H9 (cell line): ENCODE results near the gene RRP36. TPM values are rescaled to one million over a fixed set of nuclear protein-coding genes. Genes with fewer than 3 reads are reported as not detected.

Experiments used
- DNase-seq: peaks from one replicate; pipeline ENCODE4 v3.0.0-alpha.2; 2017
- H2AFZ ChIP-seq: one replicate; pipeline ENCODE4 v1.6.1; 2013; ENCODE audit warnings: mild to moderate bottlenecking, low read length, control low read depth, moderate library complexity
- H2AK5ac ChIP-seq: 2 replicates; pipeline ENCODE4 v1.6.1; 2013; ENCODE audit warnings: low read length, control low read depth, mixed read lengths; ENCODE audit not compliant: insufficient read length
- H2BK120ac ChIP-seq: one replicate; pipeline ENCODE4 v1.6.1; 2013; ENCODE audit warnings: low read depth, mild to moderate bottlenecking, low read length, control low read depth, inconsistent platforms; ENCODE audit not compliant: poor library complexity, severe bottlenecking
- H2BK12ac ChIP-seq: 2 replicates; pipeline ENCODE4 v1.6.1; 2013; ENCODE audit warnings: low read length, control low read depth, mixed read lengths, low read depth; ENCODE audit not compliant: insufficient read length
- H2BK15ac ChIP-seq: 2 replicates; pipeline ENCODE4 v1.6.1; 2013; ENCODE audit warnings: low read depth, low read length, control low read depth
- H2BK20ac ChIP-seq: one replicate; pipeline ENCODE4 v1.6.1; 2013; ENCODE audit warnings: low read depth, mild to moderate bottlenecking, low read length, control low read depth, inconsistent platforms; ENCODE audit not compliant: poor library complexity, severe bottlenecking
- H2BK5ac ChIP-seq: 2 replicates; pipeline ENCODE4 v1.6.1; 2013; ENCODE audit warnings: low read length, control low read depth, mixed read lengths; ENCODE audit not compliant: insufficient read length
- H3K14ac ChIP-seq: 2 replicates; pipeline ENCODE4 v1.6.1; 2013; ENCODE audit warnings: low read length, control low read depth; ENCODE audit not compliant: insufficient read depth
- H3K18ac ChIP-seq: 2 replicates; pipeline ENCODE4 v1.6.1; 2013; ENCODE audit warnings: low read depth, mild to moderate bottlenecking, mixed read lengths, low read length, control low read depth; ENCODE audit not compliant: insufficient read length
- H3K23ac ChIP-seq: 2 replicates; pipeline ENCODE4 v1.6.1; 2013; ENCODE audit warnings: low read length, control low read depth, mixed read lengths, low read depth; ENCODE audit not compliant: insufficient read length
- H3K23me2 ChIP-seq: 2 replicates; pipeline ENCODE4 v1.6.1; 2013; ENCODE audit warnings: low read depth, mild to moderate bottlenecking, mixed read lengths, low read length, control low read depth; ENCODE audit not compliant: insufficient read length, poor library complexity, severe bottlenecking
- H3K27ac ChIP-seq: 2 replicates; pipeline ENCODE4 v1.5.1; 2013; ENCODE audit warnings: low read length, control low read depth, mixed read lengths, low read depth; ENCODE audit not compliant: insufficient read length
- H3K27me3 ChIP-seq: 2 replicates; pipeline ENCODE4 v1.6.1; 2013; ENCODE audit warnings: low read length, control low read depth, inconsistent platforms; ENCODE audit not compliant: insufficient read depth
- H3K4ac ChIP-seq: 2 replicates; pipeline ENCODE4 v1.6.1; 2013; ENCODE audit warnings: low read depth, mild to moderate bottlenecking, control low read depth, inconsistent platforms, low read length, moderate library complexity
- H3K4me1 ChIP-seq: 2 replicates; pipeline ENCODE4 v1.6.1; 2013; ENCODE audit warnings: low read length, control low read depth, inconsistent platforms; ENCODE audit not compliant: insufficient read depth
- H3K4me2 ChIP-seq: 2 replicates; pipeline ENCODE4 v1.6.1; 2013; ENCODE audit warnings: low read length, control low read depth, mixed read lengths; ENCODE audit not compliant: insufficient read length, insufficient read depth
- H3K56ac ChIP-seq: 2 replicates; pipeline ENCODE4 v1.6.1; 2013; ENCODE audit warnings: low read depth, mild to moderate bottlenecking, mixed read lengths, low read length, control low read depth; ENCODE audit not compliant: insufficient read length
- H3K79me1 ChIP-seq: 2 replicates; pipeline ENCODE4 v1.6.1; 2013; ENCODE audit warnings: low read depth, mild to moderate bottlenecking, moderate library complexity, low read length, control low read depth, inconsistent platforms; ENCODE audit not compliant: insufficient read depth, poor library complexity, severe bottlenecking
- H3K79me2 ChIP-seq: 2 replicates; pipeline ENCODE4 v1.6.1; 2013; ENCODE audit warnings: low read length, control low read depth, inconsistent platforms; ENCODE audit not compliant: insufficient read depth
- H3K9ac ChIP-seq: 2 replicates; pipeline ENCODE4 v1.6.1; 2013; ENCODE audit warnings: low read length, control low read depth, mixed read lengths; ENCODE audit not compliant: insufficient read length; ENCODE audit errors: extremely low read depth
- H3K9me3 ChIP-seq: one replicate; pipeline ENCODE4 v1.6.1; 2013; ENCODE audit warnings: low read depth, low read length, inconsistent platforms; ENCODE audit not compliant: control insufficient read depth
- H3T11ph ChIP-seq: one replicate; pipeline ENCODE4 v1.6.1; 2013; ENCODE audit warnings: mild to moderate bottlenecking, low read length, control low read depth, inconsistent platforms
- H4K20me1 ChIP-seq: one replicate; pipeline ENCODE4 v1.6.1; 2013; ENCODE audit not compliant: control insufficient read depth, insufficient read length, insufficient read depth
- H4K5ac ChIP-seq: 2 replicates; pipeline ENCODE4 v1.6.1; 2013; ENCODE audit warnings: low read depth, mild to moderate bottlenecking, mixed read lengths, low read length, control low read depth; ENCODE audit not compliant: insufficient read length
- H4K8ac ChIP-seq: replicated peaks from 2 replicates; pipeline ENCODE4 v1.6.1; 2013; ENCODE audit warnings: low read length, control low read depth, mixed read lengths, low read depth; ENCODE audit not compliant: insufficient read length
- H4K91ac ChIP-seq: 2 replicates; pipeline ENCODE4 v1.6.1; 2013; ENCODE audit warnings: low read depth, mild to moderate bottlenecking, moderate library complexity, mixed read lengths, low read length, control low read depth; ENCODE audit not compliant: insufficient read length
- H3K27ac Mint-ChIP-seq, 3 experiments: 2 replicates in 2 of 3; 3 replicates in 1 of 3; pipeline ENCODE4 v1.8.0; 2020 to 2021; ENCODE audit warnings: mixed read lengths in 3 of 3, mild to moderate bottlenecking in 1 of 3, moderate library complexity in 1 of 3
- H3K27me3 Mint-ChIP-seq: 2 replicates; pipeline ENCODE4 v1.8.0; 2021; ENCODE audit warnings: low read depth, mild to moderate bottlenecking, moderate library complexity, mixed read lengths
- H3K36me3 Mint-ChIP-seq, 3 experiments: 2 replicates in 2 of 3; 3 replicates in 1 of 3; pipeline ENCODE4 v1.8.0; 2020 to 2021; ENCODE audit warnings: low read depth in 3 of 3, mixed read lengths in 3 of 3; ENCODE audit not compliant: insufficient read depth in 1 of 3
- H3K4me1 Mint-ChIP-seq, 2 experiments: 2 replicates each; pipeline ENCODE4 v1.8.0; 2020; ENCODE audit warnings: mixed read lengths in 2 of 2
- H3K4me3 Mint-ChIP-seq, 2 experiments: 2 replicates in 1 of 2; 3 replicates in 1 of 2; pipeline ENCODE4 v1.8.0; 2020 to 2021; ENCODE audit warnings: mild to moderate bottlenecking in 2 of 2, mixed read lengths in 2 of 2, moderate library complexity in 1 of 2
- H3K9me3 Mint-ChIP-seq, 2 experiments: 2 replicates in 1 of 2; 3 replicates in 1 of 2; pipeline ENCODE4 v1.8.0; 2020; ENCODE audit warnings: mild to moderate bottlenecking in 2 of 2, mixed read lengths in 2 of 2, moderate library complexity in 1 of 2
- WGBS: extraction: QIAGEN DNeasy Blood & Tissue Kit; methylation state at CpG from one replicate; pipeline ENCODE4 v1.1.7; 2013; ENCODE audit warnings: missing lambda C conversion rate, low lambda C conversion rate, mixed read lengths; ENCODE audit not compliant: insufficient read length; ENCODE audit errors: extremely low coverage; 5-methylcytosine and 5-hydroxymethylcytosine counted together
- total RNA-seq: library from RNA; stranded (reverse); gene quantifications from 2 replicates; pipeline ENCODE4 v1.2.1, GENCODE V29; 2021
- TF ChIP-seq, protein P1 (sequence below): fragments of 200-600 bp; sonication (generic); conservative IDR thresholded peaks from 3 replicates; pipeline ENCODE4 v1.8.0; 2021; ENCODE audit warnings: antibody characterized with exemption, mild to moderate bottlenecking

The RRP36 gene
- total RNA-seq, 1 experiment from 2014 or later = 117 TPM

DNA sequence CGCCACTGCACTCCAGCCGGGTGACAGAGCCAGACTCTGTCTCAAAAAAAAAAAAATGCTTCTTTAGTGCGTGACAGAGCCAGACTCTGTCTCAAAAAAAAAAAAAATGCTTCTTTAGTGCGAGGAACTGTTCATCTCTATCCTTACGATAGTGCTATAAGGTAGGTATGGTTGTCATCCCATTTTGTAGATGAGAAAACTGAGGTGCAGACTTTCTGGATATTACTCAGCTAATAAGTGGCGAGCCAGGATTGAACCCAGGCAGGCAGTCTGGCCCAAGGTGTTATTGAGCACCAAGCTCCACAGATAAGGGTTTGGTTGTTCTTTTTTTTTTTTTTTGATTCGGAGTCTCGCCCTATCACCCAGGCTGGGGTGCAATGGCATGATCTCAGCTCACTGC, 19.6 kb upstream of the RRP36 start:
- no peak overlapping the region for H4K5ac ChIP-seq
- H3K18ac ChIP-seq = no peak overlapping the region
- H4K8ac ChIP-seq = no peak overlapping the region
- H4K20me1 ChIP-seq = no peaks in the 10 kb centered on the region
- no peaks in the 10 kb centered on the region for H3K9me3 ChIP-seq
- no peak overlapping the region for H4K91ac ChIP-seq
- H3K4me1 ChIP-seq = no peaks in the 10 kb centered on the region
- no peak overlapping the region for H3K4me2 ChIP-seq
- Mint-ChIP-seq H3K27ac (no peak overlapping the region), H3K4me3 (no peak overlapping the region), H3K27me3 (no peaks in the 10 kb centered on the region), H3K9me3 (no peaks in the 10 kb centered on the region), H3K4me1 (peaks cover 4 to 11% of the 10 kb centered on the region in 2 experiments; a peak in 3 of 4 replicates), H3K36me3 (peaks cover 2 to 29% (median 14%) of the 10 kb centered on the region in 3 experiments; a peak in 6 of 7 replicates)
- TF ChIP-seq, protein P1, sequence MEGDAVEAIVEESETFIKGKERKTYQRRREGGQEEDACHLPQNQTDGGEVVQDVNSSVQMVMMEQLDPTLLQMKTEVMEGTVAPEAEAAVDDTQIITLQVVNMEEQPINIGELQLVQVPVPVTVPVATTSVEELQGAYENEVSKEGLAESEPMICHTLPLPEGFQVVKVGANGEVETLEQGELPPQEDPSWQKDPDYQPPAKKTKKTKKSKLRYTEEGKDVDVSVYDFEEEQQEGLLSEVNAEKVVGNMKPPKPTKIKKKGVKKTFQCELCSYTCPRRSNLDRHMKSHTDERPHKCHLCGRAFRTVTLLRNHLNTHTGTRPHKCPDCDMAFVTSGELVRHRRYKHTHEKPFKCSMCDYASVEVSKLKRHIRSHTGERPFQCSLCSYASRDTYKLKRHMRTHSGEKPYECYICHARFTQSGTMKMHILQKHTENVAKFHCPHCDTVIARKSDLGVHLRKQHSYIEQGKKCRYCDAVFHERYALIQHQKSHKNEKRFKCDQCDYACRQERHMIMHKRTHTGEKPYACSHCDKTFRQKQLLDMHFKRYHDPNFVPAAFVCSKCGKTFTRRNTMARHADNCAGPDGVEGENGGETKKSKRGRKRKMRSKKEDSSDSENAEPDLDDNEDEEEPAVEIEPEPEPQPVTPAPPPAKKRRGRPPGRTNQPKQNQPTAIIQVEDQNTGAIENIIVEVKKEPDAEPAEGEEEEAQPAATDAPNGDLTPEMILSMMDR = no peak
- no peak overlapping the region for H3T11ph ChIP-seq
- no peaks in the 10 kb centered on the region for H3K79me1 ChIP-seq
- H3K9ac ChIP-seq = no peak overlapping the region
- H2BK5ac ChIP-seq = no peak overlapping the region
- H3K23ac ChIP-seq = no peak overlapping the region
- H2BK120ac ChIP-seq = no peak overlapping the region
- no peaks in the 10 kb centered on the region for H3K79me2 ChIP-seq
- H3K14ac ChIP-seq = no peak overlapping the region
- WGBS = no CpG with 5 or more reads among the region's 8 CpGs
- H2BK20ac ChIP-seq = no peak overlapping the region
- no peaks in the 10 kb centered on the region for H3K23me2 ChIP-seq
- H3K56ac ChIP-seq = no peak overlapping the region
- H2AK5ac ChIP-seq = no peak overlapping the region
- H2BK12ac ChIP-seq = no peak overlapping the region
- H2AFZ ChIP-seq = no peak overlapping the region
- H2BK15ac ChIP-seq = no peak overlapping the region
- no peaks in the 10 kb centered on the region for H3K27me3 ChIP-seq
- DNase-seq = no peak
- H3K27ac ChIP-seq = no peak overlapping the region
- H3K4ac ChIP-seq = no peak overlapping the region
